Fibroblast of lung (primary cell): ENCODE results near the gene FIBIN. TPM values are rescaled to one million over a fixed set of nuclear protein-coding genes. Genes with fewer than 3 reads are reported as not detected.

Experiments used
- DNase-seq, 2 donors: peaks; one replicate each; pipeline versions ENCODE4 v3.0.0 to v3.0.0-alpha.2; 2010; ENCODE audit warnings: low read depth in 2 of 2
- H2AFZ ChIP-seq: 2 replicates; pipeline ENCODE4 v1.5.1; 2012; ENCODE audit warnings: low read length, control low read depth, inconsistent platforms
- H3K27ac ChIP-seq: 2 replicates; pipeline ENCODE4 v1.5.1; 2011; ENCODE audit warnings: low read length, control low read depth; ENCODE audit not compliant: insufficient read depth
- H3K27me3 ChIP-seq: 2 replicates; pipeline ENCODE4 v1.5.1; 2011; ENCODE audit warnings: mild to moderate bottlenecking, low read length; ENCODE audit not compliant: control insufficient read depth, insufficient read depth
- H3K36me3 ChIP-seq: 2 replicates; pipeline ENCODE4 v1.5.1; 2011; ENCODE audit warnings: low read length; ENCODE audit not compliant: control insufficient read depth, insufficient read depth
- H3K4me1 ChIP-seq: 2 replicates; pipeline ENCODE4 v1.5.1; 2011; ENCODE audit warnings: low read length; ENCODE audit not compliant: control insufficient read depth, insufficient read depth; ENCODE audit errors: extremely low read depth
- H3K4me2 ChIP-seq: 2 replicates; pipeline ENCODE4 v1.5.1; 2011; ENCODE audit warnings: low read length, control low read depth; ENCODE audit not compliant: insufficient read depth; ENCODE audit errors: extremely low read depth
- H3K4me3 ChIP-seq, 4 experiments: fragments of 200-600 bp in 1 of 4; sonication (generic) in 1 of 4; replicated peaks in 1 of 4; 2 replicates each; pipeline ENCODE4 v1.5.1; 2011 to 2016; ENCODE audit warnings: low read length in 4 of 4, low read depth in 3 of 4, mild to moderate bottlenecking in 3 of 4, control low read depth in 2 of 4, inconsistent platforms in 1 of 4, mixed read lengths in 1 of 4; ENCODE audit not compliant: insufficient read depth in 1 of 4; ENCODE audit errors: control extremely low read depth in 1 of 4
- H3K79me2 ChIP-seq: 2 replicates; pipeline ENCODE4 v1.5.1; 2012; ENCODE audit warnings: mild to moderate bottlenecking, low read length, inconsistent platforms; ENCODE audit not compliant: control insufficient read depth, insufficient read depth
- H3K9ac ChIP-seq: 2 replicates; pipeline ENCODE4 v1.5.1; 2011; ENCODE audit warnings: mild to moderate bottlenecking, low read length, control low read depth; ENCODE audit not compliant: insufficient read depth
- H3K9me3 ChIP-seq: 2 replicates; pipeline ENCODE4 v1.5.1; 2012; ENCODE audit warnings: low read depth, low read length; ENCODE audit not compliant: control insufficient read depth, insufficient read depth
- H4K20me1 ChIP-seq: 2 replicates; pipeline ENCODE4 v1.5.1; 2011; ENCODE audit warnings: low read length; ENCODE audit not compliant: control insufficient read depth, insufficient read depth; ENCODE audit errors: extremely low read depth
- EZH2 ChIP-seq: IDR thresholded peaks from 2 replicates; pipeline ENCODE4 v1.5.1; 2012; ENCODE audit warnings: low read length, control low read depth, mild to moderate bottlenecking; ENCODE audit errors: missing control alignments
- polyA plus RNA-seq, 2 donors: library from polyadenylated mRNA; depleted of rRNA in 1 of 2; stranded (reverse) in 1 of 2; unstranded in 1 of 2; fragments of >200 nt; gene quantifications; 2 replicates each; pipeline ENCODE4 v1.2.1, GENCODE V29; 2011 to 2012; ENCODE audit warnings: missing spikeins in 1 of 2
- total RNA-seq: library from RNA; depleted of rRNA; stranded (reverse); fragments of >200 nt; gene quantifications from 2 replicates; pipeline ENCODE4 v1.2.1, GENCODE V29; 2014
- TF ChIP-seq, protein P1 (sequence below), 2 donors: IDR thresholded peaks in 1 of 2; conservative IDR thresholded peaks in 1 of 2; 1 replicate in 1 of 2; 2 replicates in 1 of 2; pipeline ENCODE4 v1.5.1; 2011 to 2012; ENCODE audit warnings: low read length in 2 of 2, control low read depth in 1 of 2, inconsistent platforms in 1 of 2, low read depth in 1 of 2, mild to moderate bottlenecking in 1 of 2

The FIBIN gene
- total and polyA plus RNA-seq, 2 donors (not counting 1 experiment from before 2014, with no cell fraction given), result 14.9 to 89.8 TPM

DNA sequence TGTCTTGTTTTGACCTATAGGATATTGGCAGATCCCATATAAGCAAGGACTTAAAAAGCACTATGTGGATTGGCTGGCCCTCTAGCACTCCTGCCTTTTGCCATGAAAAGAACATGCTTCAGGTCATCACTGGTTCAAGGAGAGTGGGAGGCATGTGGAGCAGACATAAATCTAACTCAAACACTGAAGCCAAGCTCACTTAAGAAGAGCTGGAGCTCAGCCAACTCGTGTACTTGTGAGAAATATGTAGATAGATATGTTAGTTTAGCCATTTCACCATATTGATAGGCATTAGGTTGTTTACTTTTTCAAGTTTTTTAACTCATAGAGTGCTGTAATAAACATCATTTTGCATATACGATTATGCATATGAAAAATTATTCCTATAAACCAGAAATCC is 26.8 kb downstream of the FIBIN start:
- no peak overlapping the region for H3K27ac ChIP-seq
- TF ChIP-seq EZH2, result no peak
- TF ChIP-seq, protein P1, sequence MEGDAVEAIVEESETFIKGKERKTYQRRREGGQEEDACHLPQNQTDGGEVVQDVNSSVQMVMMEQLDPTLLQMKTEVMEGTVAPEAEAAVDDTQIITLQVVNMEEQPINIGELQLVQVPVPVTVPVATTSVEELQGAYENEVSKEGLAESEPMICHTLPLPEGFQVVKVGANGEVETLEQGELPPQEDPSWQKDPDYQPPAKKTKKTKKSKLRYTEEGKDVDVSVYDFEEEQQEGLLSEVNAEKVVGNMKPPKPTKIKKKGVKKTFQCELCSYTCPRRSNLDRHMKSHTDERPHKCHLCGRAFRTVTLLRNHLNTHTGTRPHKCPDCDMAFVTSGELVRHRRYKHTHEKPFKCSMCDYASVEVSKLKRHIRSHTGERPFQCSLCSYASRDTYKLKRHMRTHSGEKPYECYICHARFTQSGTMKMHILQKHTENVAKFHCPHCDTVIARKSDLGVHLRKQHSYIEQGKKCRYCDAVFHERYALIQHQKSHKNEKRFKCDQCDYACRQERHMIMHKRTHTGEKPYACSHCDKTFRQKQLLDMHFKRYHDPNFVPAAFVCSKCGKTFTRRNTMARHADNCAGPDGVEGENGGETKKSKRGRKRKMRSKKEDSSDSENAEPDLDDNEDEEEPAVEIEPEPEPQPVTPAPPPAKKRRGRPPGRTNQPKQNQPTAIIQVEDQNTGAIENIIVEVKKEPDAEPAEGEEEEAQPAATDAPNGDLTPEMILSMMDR (conservative IDR thresholded peaks at IDR 0.05 in 1 of 2, IDR thresholded peaks at IDR 0.05 in 1 of 2; ENCODE audit: low read depth in 1 of 2, low read length in 2 of 2), result no peak
- no peaks in the 10 kb centered on the region for H3K36me3 ChIP-seq
- no peaks in the 10 kb centered on the region for H3K9me3 ChIP-seq
- H3K79me2 ChIP-seq, result no peaks in the 10 kb centered on the region
- peak in 1 of 2 donors; percentile 33 for DNase-seq
- H2AFZ ChIP-seq, result no peak overlapping the region
- H3K4me3 ChIP-seq, result no peak overlapping the region
- no peak overlapping the region for H3K9ac ChIP-seq
- H3K4me2 ChIP-seq, result no peak overlapping the region
- H3K27me3 ChIP-seq, result no peaks in the 10 kb centered on the region
- H4K20me1 ChIP-seq, result no peaks in the 10 kb centered on the region
- H3K4me1 ChIP-seq, result no peaks in the 10 kb centered on the region

DNA sequence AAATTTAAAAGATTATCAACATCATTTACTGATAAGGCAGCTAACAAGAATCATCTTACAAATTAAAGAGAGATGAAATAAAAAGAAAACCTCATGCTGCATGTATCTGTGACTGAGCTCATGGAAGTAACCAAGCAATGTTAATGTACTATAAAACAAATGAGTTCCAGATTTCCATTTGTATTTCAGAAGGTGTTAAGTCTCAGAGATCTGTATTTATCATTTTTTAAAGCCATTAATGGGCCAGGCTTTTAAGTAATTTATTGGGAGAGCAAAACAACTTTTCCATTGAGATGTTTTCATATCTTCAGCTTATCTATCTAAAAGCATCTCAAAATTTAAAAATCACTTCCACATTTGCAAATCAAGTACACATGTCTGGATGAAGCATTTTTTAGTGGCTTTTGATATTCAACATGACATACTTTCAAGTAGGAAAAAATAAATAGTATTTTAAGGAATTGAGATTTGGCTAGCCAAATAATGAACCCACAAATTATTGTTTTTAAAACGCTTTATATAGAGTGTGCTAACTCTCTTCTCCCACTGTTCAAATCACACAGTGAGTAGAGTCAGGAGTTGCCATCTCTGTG is 28.8 kb downstream of the FIBIN start:
- no peaks in the 10 kb centered on the region for H3K27me3 ChIP-seq
- no peaks in the 10 kb centered on the region for H3K79me2 ChIP-seq
- no peak overlapping the region for H3K9ac ChIP-seq
- no peak overlapping the region for H3K4me2 ChIP-seq
- H3K9me3 ChIP-seq, result no peaks in the 10 kb centered on the region
- no peak for TF ChIP-seq EZH2
- TF ChIP-seq, protein P1 (conservative IDR thresholded peaks at IDR 0.05 in 1 of 2, IDR thresholded peaks at IDR 0.05 in 1 of 2; ENCODE audit: low read depth in 1 of 2, low read length in 2 of 2), result no peak
- H3K4me1 ChIP-seq, result no peaks in the 10 kb centered on the region
- DNase-seq, result no peak
- H3K27ac ChIP-seq, result no peak overlapping the region
- H2AFZ ChIP-seq, result no peak overlapping the region
- no peaks in the 10 kb centered on the region for H3K36me3 ChIP-seq
- H4K20me1 ChIP-seq, result no peaks in the 10 kb centered on the region
- no peak overlapping the region for H3K4me3 ChIP-seq

DNA sequence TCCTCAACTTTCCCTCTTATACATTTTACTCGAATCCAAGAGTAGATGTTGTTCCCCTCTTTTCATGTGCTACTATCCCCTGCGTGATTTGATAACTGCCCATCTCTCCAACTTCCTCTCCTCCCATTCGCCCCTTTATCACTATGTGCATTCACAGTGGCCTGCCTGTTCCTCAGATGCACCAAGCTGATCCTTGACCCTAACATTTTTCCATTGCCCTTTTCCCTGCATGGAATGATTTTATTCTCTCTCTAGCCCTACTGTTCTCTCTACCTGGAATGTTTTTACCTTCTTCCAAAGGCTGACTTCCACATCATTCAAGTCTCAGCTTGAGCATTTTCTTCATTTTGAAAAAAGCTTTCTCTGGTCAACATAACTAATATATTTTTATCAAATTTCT is 31.0 kb downstream of the FIBIN start:
- Histone ChIP-seq H3K9ac (no peak overlapping the region), H3K27ac (no peak overlapping the region), H3K79me2 (no peaks in the 10 kb centered on the region), H3K4me2 (no peak overlapping the region), H2AFZ (no peak overlapping the region), H4K20me1 (no peaks in the 10 kb centered on the region), H3K27me3 (no peaks in the 10 kb centered on the region), H3K9me3 (no peaks in the 10 kb centered on the region), H3K4me1 (no peaks in the 10 kb centered on the region), H3K4me3 (no peak overlapping the region), H3K36me3 (no peaks in the 10 kb centered on the region)
- TF ChIP-seq EZH2, result no peak
- TF ChIP-seq, protein P1 (conservative IDR thresholded peaks at IDR 0.05 in 1 of 2, IDR thresholded peaks at IDR 0.05 in 1 of 2; ENCODE audit: low read depth in 1 of 2, low read length in 2 of 2), result no peak
- no peak for DNase-seq
